ENCODE results near the gene PHETA1. TPM values are rescaled to one million over a fixed set of nuclear protein-coding genes. Genes with fewer than 3 reads are reported as not detected.

The PHETA1 gene
- polyA plus RNA-seq, result 10 to 100 TPM in 1 of 3 donors, 1 to 10 TPM in 2; 7.5 to 14.6 (median 7.5) TPM

GRCh38 chr12:111368788-111369495 lies at the start of gene PHETA1:
Gene PHETA1 (minus strand): TSS chr12:111369095. CDS start chr12:111363427, 5,668 bp downstream.
- WGBS, 3 donors, result 1% methylated on average over 60 to 72 of the region's 72 CpGs
- no peak within 1 kb of the TSS for H3K27ac ChIP-seq (ENCODE audit: low read depth, low read length)

- H3K27ac ChIP-seq (ENCODE audit: low read depth, low read length), result no peak overlapping the region
- 92 to 96% (median 94%) methylated on average over 20 to 30 of the region's 30 CpGs for WGBS, 3 donors
Observed at GRCh38 chr12:111418594-111418880, 49.6 kb upstream of the PHETA1 start.

GRCh38 chr12:111417784-111418593 lies 49.1 kb upstream of the PHETA1 start:
- 87 to 92% (median 91%) methylated on average over 53 to 67 of the region's 67 CpGs for WGBS, 3 donors
- no peak overlapping the region for H3K27ac ChIP-seq (ENCODE audit: low read depth, low read length)

GRCh38 chr12:111417290-111417689 lies 48.4 kb upstream of the PHETA1 start:
- WGBS, 3 donors, result 87 to 94% (median 93%) methylated on average over 2 of the region's 2 CpGs
- H3K27ac ChIP-seq (ENCODE audit: low read depth, low read length), result no peak overlapping the region

- 89 to 92% (median 91%) methylated on average over 7 of the region's 7 CpGs for whole genome bisulfite sequencing, 3 donors
- no peak overlapping the region for H3K27ac ChIP-seq (ENCODE audit: low read depth, low read length)
Observed at GRCh38 chr12:111414711-111415252, 45.9 kb upstream of the PHETA1 start.

- WGBS, 3 donors, result 71 to 85% (median 78%) methylated on average over 12 of the region's 12 CpGs
- no peak overlapping the region for H3K27ac ChIP-seq (ENCODE audit: low read depth, low read length)
Observed at GRCh38 chr12:111413442-111414086, 44.7 kb upstream of the PHETA1 start.

GRCh38 chr12:111412830-111413441 lies 44.0 kb upstream of the PHETA1 start:
- 52 to 64% (median 58%) methylated on average over 6 of the region's 6 CpGs for WGBS, 3 donors
- H3K27ac ChIP-seq (ENCODE audit: low read depth, low read length), result no peak overlapping the region

- 45 to 72% (median 47%) methylated on average over 15 of the region's 15 CpGs for whole genome bisulfite sequencing, 3 donors
- H3K27ac ChIP-seq (ENCODE audit: low read depth, low read length), result no peak overlapping the region
Observed at GRCh38 chr12:111412007-111412829, 43.3 kb upstream of the PHETA1 start.

GRCh38 chr12:111411185-111411764 lies 42.4 kb upstream of the PHETA1 start:
- WGBS, 3 donors, result 69 to 78% (median 77%) methylated on average over 8 of the region's 8 CpGs

GRCh38 chr12:111410431-111411184 lies 41.7 kb upstream of the PHETA1 start:
- H3K27ac ChIP-seq (ENCODE audit: low read depth, low read length), result peak overlapping the region; percentile 58
- 38 to 75% (median 54%) methylated on average over 12 of the region's 12 CpGs for WGBS, 3 donors

More at GRCh38 chr12:111411185-111411764, 42.4 kb upstream of the PHETA1 start:
- no peak overlapping the region for H3K27ac ChIP-seq (ENCODE audit: low read depth, low read length)

- peak overlapping the region; percentile 58 for H3K27ac ChIP-seq (ENCODE audit: low read depth, low read length)
- 19 to 48% (median 28%) methylated on average over 14 of the region's 14 CpGs for WGBS, 3 donors
Observed at GRCh38 chr12:111409780-111410430, 41.0 kb upstream of the PHETA1 start.

- 25 to 46% (median 26%) methylated on average over 15 of the region's 15 CpGs for WGBS, 3 donors
- peak overlapping the region; percentile 58 for H3K27ac ChIP-seq (ENCODE audit: low read depth, low read length)
Observed at GRCh38 chr12:111409403-111409779, 40.5 kb upstream of the PHETA1 start.

- 65 to 68% (median 67%) methylated on average over 4 of the region's 4 CpGs for WGBS, 3 donors
- H3K27ac ChIP-seq (ENCODE audit: low read depth, low read length), result no peak overlapping the region
Observed at GRCh38 chr12:111408686-111409402, 39.9 kb upstream of the PHETA1 start.

GRCh38 chr12:111408116-111408440 lies 39.2 kb upstream of the PHETA1 start:
- no peak overlapping the region for H3K27ac ChIP-seq (ENCODE audit: low read depth, low read length)
- WGBS, 3 donors, result 57 to 70% (median 66%) methylated on average over 1 of the region's 1 CpG

- no peak overlapping the region for H3K27ac ChIP-seq (ENCODE audit: low read depth, low read length)
Observed at GRCh38 chr12:111407377-111408115, 38.7 kb upstream of the PHETA1 start.

More at GRCh38 chr12:111407377-111408115, 38.7 kb upstream of the PHETA1 start:
- WGBS, 3 donors, result 38 to 45% (median 40%) methylated on average over 9 of the region's 9 CpGs
